Left colon (tissue), 2 donors: ENCODE measurements around the gene TNFAIP3. TPM values are rescaled to one million over a fixed set of nuclear protein-coding genes. Genes with fewer than 3 reads are reported as not detected.

Experiments used
- ATAC-seq: fragments of 200-7000 bp; cut with Tn5 transposase; one replicate; pipeline ENCODE4 v1.9.1; 2020; ENCODE audit warnings: mild to moderate bottlenecking, moderate library complexity
- DNase-seq, 2 donors: peaks; one replicate each; pipeline ENCODE4 v3.0.0-alpha.2; 2020
- intact Hi-C, 2 donors: fragments of 100-400 bp; cut with DNase I in 1 of 2; cut with micrococcal nuclease in 1 of 2; formaldehyde crosslinking; loops; one replicate each; pipeline versions ENCODE4 v1.11.2 to v1.14.0; 2022; cut with DNase I, micrococcal nuclease
- total RNA-seq, 2 donors: library from RNA; stranded (reverse); fragmentation: NEBNext Ultra II Directional; extraction: Animal tissue kit (Norgen Biotek cat#: 25700); gene quantifications; one replicate each; pipeline ENCODE4 v1.2.1, GENCODE V29; 2021
- donor health status: DM: no; HTN: no; CAD: no.
- donor health status: DM: yes; HTN: yes; CAD: no.

TNFAIP3 gene
- total RNA-seq, 2 donors from 2014 or later: 36.1 to 45.7 TPM

- DNase-seq (peak; percentile 73 to 94), ATAC-seq (peak; percentile 93)
- intact Hi-C loops: loop anchor here in 1 of 2 donors (10.0 kb wide), 2 partner anchors 71 to 241 kb away; no protein-coding TSS in a partner anchor
Observed at GRCh38 chr6:137873273-137873762, 6.3 kb downstream of the TNFAIP3 start.

DNA sequence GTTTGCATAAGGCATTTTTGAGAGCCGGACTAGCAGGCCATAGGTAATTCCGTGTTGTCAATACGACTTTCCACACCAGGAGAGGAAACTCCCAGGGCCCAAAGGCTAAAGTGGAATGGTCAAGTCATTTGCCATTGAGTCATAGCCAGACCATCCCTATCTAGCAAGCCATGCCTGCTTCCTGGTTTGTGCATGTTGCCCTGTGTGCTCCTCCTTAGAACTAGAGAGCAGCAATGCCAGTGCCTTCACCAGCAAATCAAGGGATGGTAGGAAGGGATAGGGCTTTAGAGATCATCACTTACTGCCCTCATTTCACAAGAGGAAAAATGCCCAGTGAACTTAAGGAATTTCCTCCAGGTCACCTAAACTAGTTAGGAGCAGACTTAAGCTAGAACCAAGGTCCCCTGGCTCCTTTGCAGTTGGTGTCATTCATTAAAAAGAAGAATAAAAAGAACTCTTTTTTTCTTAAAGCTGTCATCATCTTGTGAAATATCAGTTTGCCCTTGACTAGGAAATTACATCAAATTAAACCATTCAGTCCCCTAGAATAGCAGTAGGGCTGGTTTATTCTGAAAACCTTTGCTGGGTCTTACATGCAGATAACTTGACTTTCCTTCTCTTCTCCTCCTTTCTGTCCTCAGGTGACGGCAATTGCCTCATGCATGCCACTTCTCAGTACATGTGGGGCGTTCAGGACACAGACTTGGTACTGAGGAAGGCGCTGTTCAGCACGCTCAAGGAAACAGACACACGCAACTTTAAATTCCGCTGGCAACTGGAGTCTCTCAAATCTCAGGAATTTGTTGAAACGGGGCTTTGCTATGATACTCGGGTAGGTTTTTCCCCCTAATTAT lies 7.4 kb downstream of the TNFAIP3 start:
- DNase-seq (peak in 1 of 2 donors; percentile 44), ATAC-seq (peak; percentile 81)
- intact Hi-C loops: loop anchor here in 1 of 2 donors (10.0 kb wide), 2 partner anchors 70 to 240 kb away; no protein-coding TSS in a partner anchor

DNA sequence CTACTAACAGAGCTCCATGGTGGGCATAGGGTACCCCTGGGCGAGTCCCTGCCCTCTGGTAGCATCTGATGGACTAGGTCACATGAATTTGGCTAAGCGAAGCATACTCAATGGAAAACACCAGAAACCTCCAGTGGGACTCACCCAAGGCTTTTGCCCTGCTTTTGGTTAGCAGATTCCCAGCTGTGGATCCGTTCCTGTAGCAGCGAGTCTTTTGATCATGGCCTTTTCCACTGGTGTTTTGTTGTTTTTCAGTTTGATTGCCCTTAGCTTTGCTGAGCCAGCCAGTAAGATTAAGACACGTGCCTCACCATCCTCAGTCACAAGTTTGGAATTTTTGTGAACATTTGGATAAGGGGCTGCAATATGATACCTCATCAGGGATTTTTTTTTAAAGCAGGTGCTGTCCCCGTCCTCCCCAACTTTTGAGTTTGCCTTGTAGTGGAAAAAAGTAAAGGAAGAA lies 8.0 kb downstream of the TNFAIP3 start:
- intact Hi-C loops: loop anchor here in 1 of 2 donors (10.0 kb wide), 2 partner anchors 70 to 240 kb away; no protein-coding TSS in a partner anchor
- DNase-seq (no peak), ATAC-seq (no peak)

- intact Hi-C loops: loop anchor here in 1 of 2 donors (10.0 kb wide), 2 partner anchors 69 to 239 kb away; no protein-coding TSS in a partner anchor
- ATAC-seq: no peak
- DNase-seq: no peak
Observed at GRCh38 chr6:137875606-137876005, 8.5 kb downstream of the TNFAIP3 start.

DNA sequence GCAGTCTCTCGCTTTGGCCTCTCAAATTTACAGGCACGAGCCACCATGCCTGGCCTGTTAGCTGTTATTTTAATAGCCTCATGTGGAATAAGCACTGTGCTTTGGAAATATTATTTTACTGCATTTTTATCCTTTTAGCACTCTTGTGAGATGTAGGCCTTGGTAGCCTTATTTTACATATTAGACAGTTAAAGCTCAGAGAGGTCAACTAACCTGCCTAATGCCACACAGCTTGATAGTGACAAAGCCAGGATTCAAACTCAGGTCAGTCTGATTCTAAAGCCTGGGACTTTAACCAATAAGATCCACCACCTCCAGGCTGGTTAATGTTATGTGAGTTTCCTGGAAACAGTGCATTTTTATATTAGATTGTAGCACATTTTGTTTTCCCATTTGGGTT lies 9.5 kb downstream of the TNFAIP3 start:
- no peak for DNase-seq
- no peak for ATAC-seq
- intact Hi-C loops: loop anchor here in 1 of 2 donors (10.0 kb wide), 2 partner anchors 68 to 238 kb away; no protein-coding TSS in a partner anchor

DNA sequence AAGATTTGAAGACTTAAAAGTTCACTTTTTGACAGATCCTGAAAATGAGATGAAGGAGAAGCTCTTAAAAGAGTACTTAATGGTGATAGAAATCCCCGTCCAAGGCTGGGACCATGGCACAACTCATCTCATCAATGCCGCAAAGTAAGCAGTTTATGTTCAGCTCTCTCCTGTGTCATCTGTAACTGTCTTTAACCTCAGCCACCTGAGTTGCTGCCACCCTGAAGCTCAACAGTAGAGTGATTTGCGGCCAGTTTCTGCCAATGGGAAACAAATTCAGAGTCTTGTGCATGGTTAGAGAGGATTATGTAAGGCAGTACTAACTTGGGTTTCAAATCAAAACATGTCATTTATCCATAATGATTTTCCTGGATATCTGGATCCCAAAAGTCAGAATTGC lies 10.1 kb downstream of the TNFAIP3 start:
- ATAC-seq (no peak), DNase-seq (no peak)
- intact Hi-C loops: loop anchor here in 1 of 2 donors (10.0 kb wide), 2 partner anchors 68 to 238 kb away; no protein-coding TSS in a partner anchor

- DNase-seq (no peak), ATAC-seq (no peak)
- intact Hi-C loops: loop anchor here in 1 of 2 donors (10.0 kb wide), 2 partner anchors 67 to 237 kb away; no protein-coding TSS in a partner anchor
Observed at GRCh38 chr6:137877606-137878005, 10.5 kb downstream of the TNFAIP3 start.

- no peak for ATAC-seq
- intact Hi-C loops: loop anchor here in 1 of 2 donors (10.0 kb wide), 2 partner anchors 67 to 237 kb away; no protein-coding TSS in a partner anchor
- DNase-seq: no peak
Observed at GRCh38 chr6:137878029-137878428, 11.0 kb downstream of the TNFAIP3 start.

- ATAC-seq (no peak), DNase-seq (no peak)
- intact Hi-C loops: loop anchor here in 1 of 2 donors (10.0 kb wide), 2 partner anchors 66 to 236 kb away; no protein-coding TSS in a partner anchor
Observed at GRCh38 chr6:137878486-137879285, 11.6 kb downstream of the TNFAIP3 start.

GRCh38 chr6:137879299-137879698 lies 12.2 kb downstream of the TNFAIP3 start:
- intact Hi-C loops: loop anchor here in 1 of 2 donors (10.0 kb wide), 2 partner anchors 66 to 236 kb away; no protein-coding TSS in a partner anchor
- DNase-seq: no peak
- ATAC-seq: no peak

DNA sequence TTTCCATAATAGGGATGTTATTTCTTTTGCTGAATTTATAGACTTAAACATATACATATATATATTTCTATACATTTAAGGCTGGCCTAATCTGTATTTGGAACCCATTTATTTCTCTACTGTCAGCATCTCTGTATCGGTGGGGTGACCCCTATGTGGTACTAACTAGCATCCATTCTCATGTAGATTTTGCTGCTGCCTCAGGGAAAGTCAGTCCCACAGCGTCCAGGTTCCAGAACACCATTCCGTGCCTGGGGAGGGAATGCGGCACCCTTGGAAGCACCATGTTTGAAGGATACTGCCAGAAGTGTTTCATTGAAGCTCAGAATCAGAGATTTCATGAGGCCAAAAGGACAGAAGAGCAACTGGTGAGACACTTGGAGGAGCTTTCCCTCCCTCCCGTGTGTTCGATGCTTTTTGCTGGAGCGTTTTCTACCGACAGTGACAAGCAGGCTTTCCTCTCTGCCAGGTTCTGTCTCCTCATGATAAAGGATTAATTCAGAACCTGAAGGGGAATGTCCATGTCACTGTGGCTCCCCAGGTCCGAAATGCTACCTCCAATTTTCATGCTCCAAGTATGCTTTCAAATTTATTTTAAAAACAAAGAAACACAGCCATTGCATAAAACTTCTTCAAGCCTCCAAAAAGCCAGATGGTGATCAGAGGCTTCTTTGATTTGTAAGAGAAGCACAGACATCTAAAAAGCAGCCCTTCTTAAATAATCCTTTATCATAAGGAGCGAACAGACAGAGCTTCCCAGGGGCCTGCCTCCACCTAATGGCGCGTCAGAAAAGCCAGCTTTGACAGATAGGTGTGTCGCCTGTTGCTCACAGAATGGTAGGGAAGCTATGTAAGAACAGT lies 13.1 kb downstream of the TNFAIP3 start:
- DNase-seq (no peak), ATAC-seq (no peak)
- intact Hi-C loops: loop anchor here in 1 of 2 donors (10.0 kb wide), 2 partner anchors 65 to 235 kb away; no protein-coding TSS in a partner anchor

DNA sequence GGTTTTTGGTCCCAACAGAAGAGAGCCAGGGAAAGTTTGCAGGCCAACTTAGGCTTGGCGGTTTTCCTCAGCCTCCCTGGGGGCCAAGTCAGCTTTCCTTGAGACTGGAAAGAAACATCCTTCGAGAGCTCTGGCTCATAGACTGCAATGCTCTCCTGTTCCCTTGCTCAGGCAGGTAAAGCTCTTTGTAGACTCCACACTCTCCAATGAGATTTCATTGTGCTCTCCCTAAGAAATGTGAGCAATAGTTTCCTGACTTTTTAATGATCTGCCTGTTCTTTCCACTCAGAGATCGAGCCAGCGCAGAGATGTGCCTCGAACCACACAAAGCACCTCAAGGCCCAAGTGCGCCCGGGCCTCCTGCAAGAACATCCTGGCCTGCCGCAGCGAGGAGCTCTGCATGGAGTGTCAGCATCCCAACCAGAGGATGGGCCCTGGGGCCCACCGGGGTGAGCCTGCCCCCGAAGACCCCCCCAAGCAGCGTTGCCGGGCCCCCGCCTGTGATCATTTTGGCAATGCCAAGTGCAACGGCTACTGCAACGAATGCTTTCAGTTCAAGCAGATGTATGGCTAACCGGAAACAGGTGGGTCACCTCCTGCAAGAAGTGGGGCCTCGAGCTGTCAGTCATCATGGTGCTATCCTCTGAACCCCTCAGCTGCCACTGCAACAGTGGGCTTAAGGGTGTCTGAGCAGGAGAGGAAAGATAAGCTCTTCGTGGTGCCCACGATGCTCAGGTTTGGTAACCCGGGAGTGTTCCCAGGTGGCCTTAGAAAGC lies 13.9 kb downstream of the TNFAIP3 start:
- DNase-seq (no peak), ATAC-seq (no peak)
- intact Hi-C loops: no loop called here

GRCh38 chr6:137881522-137881886 lies 14.4 kb downstream of the TNFAIP3 start:
- intact Hi-C loops: no loop called here
- DNase-seq: no peak
- no peak for ATAC-seq

- DNase-seq (no peak), ATAC-seq (no peak)
- intact Hi-C loops: no loop called here
Observed at GRCh38 chr6:137882225-137882961, 15.3 kb downstream of the TNFAIP3 start.

DNA sequence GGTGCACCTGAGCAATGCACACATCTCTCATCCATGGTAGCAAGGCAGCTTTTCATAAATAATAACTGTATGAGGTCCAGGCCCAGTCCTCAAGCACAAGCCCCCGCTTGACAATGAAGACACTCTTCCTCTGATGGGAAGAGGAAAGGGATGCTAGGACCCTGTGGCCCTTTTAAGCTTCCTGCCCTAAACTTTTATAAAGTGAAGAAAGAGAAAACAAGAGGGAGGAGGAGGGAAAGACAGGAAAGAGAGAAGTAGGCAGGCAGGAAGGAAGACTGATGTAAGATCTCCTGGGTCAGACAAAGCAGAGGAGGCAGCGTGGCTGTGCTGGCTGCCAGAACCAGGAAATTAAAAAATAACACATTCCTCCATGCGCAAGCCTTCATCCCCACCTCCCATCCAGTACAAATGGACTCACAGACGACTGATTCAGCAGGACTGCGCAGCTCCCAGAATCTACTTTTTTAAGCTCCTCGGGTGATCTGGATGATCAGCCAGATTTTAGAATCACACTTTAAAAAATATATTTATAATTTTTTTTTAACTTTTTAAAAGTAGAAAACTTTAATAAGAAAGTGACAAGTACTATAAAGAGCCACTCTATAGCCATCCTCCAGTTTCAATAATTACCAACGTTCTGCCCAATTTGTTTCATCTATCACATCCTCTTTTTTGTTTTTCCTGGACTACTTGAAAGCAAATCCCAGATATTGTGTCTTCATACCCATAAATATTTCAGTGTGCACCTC lies 16.5 kb downstream of the TNFAIP3 start:
- intact Hi-C loops: no loop called here
- no peak for DNase-seq
- ATAC-seq: no peak
